ENCODE results near the gene JOSD1.
A peak's percentile ranks its signal among the peaks of the same experiment; 100 is the strongest.

JOSD1 gene

GRCh38 chr22:38699143-38699542 is 1.6 kb downstream of the JOSD1 start:
- in situ Hi-C loops (cut with HindIII; ENCODE audit: low pct_ligation_motif_present, low pct_unique_long_range_greater_than_20kb, low sequenced_read_pairs): no loop called here
- no peak for DNase-seq

GRCh38 chr22:38698407-38699094 is 2.2 kb downstream of the JOSD1 start:
- in situ Hi-C loops (cut with HindIII; ENCODE audit: low pct_ligation_motif_present, low pct_unique_long_range_greater_than_20kb, low sequenced_read_pairs): no loop called here

DNA sequence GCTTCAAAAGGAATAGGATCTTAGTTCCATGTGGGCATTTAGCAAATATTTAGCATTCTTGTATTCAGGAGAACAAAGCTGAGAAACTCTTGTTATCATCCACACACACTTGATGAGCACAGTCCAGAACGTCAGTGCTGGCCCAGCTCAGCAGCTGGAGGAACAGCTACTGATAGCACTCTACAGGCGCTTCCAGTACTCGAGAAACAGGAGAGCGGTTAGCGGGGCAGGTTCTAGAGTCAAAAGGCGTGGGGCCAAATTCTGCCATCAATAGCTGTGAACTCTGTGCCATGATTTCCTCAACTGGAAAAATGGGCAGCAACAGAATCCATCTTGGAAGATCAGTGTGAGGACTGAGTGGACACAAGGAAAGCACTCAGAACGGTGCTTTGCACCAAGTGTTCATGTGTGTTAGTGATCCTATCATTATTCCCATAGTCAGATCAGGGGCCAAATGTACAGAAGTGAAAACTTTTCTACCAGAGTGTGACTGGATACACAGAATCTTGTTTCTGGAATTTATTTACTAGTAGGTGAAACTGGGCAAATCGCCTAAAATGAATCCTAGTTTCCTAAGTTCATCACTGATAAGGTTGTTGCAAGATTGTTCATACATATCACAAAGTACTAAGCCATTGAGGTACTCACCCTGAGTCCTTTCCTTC is 3.2 kb downstream of the JOSD1 start:
- DNase-seq: no peak
- in situ Hi-C loops (cut with HindIII; ENCODE audit: low pct_ligation_motif_present, low pct_unique_long_range_greater_than_20kb, low sequenced_read_pairs): no loop called here

More at GRCh38 chr22:38698407-38699094, 2.2 kb downstream of the JOSD1 start:
- DNase-seq: no peak

DNA sequence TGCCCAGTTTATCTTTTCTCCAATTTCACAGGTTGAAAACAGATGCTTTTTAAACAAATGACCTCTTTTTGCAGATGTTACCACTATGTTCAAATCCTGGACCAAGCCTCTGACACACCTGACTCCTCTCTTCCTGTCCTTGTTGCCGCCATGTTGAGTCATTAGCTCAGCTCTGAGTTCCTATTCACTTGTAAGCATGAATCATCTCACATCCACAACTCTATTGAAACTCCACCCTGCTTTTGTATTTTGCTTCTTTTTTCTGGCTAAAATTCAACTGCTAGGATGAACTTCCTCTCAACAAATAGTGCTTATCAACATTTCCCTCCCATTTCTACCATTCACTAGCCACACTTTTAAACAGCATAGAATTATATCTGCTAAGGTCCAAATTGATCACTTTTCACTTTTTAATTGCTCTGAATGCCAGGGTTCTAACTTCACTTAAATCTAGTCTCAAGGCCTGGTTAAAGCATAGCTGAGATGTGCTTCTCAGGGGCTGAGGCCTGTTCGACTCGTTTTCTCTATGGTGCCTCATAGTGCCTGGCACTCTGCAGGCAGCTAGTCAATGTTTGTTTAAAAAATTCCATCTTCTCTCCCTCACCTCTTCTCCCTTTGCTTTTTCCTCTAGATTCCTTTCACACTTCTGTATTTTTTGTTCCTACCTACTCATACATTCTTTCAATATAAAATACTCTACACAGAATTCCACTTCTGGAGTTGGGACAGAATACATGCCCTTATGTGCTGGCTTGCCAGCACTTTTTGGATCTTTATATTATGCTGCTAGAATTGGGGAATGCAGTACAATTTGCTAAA is 3.9 kb downstream of the JOSD1 start:
- in situ Hi-C loops (cut with HindIII; ENCODE audit: low pct_ligation_motif_present, low pct_unique_long_range_greater_than_20kb, low sequenced_read_pairs): no loop called here
- peak; percentile 68 for DNase-seq

DNA sequence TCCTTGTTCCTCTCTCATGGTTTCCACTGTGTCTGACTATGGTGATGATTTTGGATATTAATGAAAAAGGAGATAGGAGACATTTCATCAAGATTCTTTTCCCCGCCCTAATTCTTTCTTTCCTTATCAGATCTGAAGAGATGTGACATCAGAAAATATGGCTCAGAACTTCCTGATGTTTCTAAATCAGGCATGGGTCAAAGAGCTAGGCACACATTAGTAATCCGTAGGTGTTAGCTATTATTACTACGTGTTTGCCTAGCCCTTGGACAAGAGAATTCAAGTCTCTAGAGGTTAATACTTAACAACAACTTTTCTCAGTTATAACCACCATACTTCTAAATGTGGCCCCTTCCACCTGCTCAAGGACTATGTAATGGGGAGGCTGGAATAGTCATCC is 5.8 kb downstream of the JOSD1 start:
- DNase-seq: no peak
- in situ Hi-C loops (cut with HindIII; ENCODE audit: low pct_ligation_motif_present, low pct_unique_long_range_greater_than_20kb, low sequenced_read_pairs): no loop called here

GRCh38 chr22:38694049-38694448 is 6.7 kb downstream of the JOSD1 start:
- DNase-seq: no peak
- in situ Hi-C loops (cut with HindIII; ENCODE audit: low pct_ligation_motif_present, low pct_unique_long_range_greater_than_20kb, low sequenced_read_pairs): no loop called here

DNA sequence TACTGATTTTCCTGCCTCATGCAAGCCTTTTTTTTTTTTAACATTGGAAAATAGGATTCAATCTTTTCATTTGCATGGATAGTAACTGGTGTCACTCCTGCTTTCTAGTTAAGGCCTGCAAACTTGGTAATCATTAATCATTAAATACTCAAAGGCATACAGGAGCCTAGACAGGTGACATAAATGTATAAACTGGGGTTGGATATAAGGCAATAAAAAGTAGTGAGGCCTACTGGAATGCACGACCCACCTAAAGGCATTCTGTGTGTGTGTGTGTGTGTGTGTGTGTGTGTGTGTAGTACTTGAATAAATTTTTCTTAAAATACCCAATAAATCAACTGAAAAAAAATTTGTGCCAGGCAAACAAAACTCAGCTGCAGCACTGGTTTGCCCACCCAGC is 11.1 kb downstream of the JOSD1 start:
- in situ Hi-C loops (cut with HindIII; ENCODE audit: low pct_ligation_motif_present, low pct_unique_long_range_greater_than_20kb, low sequenced_read_pairs): no loop called here
- no peak for DNase-seq

GRCh38 chr22:38685761-38686160 is 15.0 kb downstream of the JOSD1 start:
- DNase-seq: no peak
- in situ Hi-C loops (cut with HindIII; ENCODE audit: low pct_ligation_motif_present, low pct_unique_long_range_greater_than_20kb, low sequenced_read_pairs): no loop called here

- in situ Hi-C loops (cut with HindIII; ENCODE audit: low pct_ligation_motif_present, low pct_unique_long_range_greater_than_20kb, low sequenced_read_pairs): no loop called here
- DNase-seq: no peak
Measured at GRCh38 chr22:38684895-38685294, 15.8 kb downstream of the JOSD1 start.

DNA sequence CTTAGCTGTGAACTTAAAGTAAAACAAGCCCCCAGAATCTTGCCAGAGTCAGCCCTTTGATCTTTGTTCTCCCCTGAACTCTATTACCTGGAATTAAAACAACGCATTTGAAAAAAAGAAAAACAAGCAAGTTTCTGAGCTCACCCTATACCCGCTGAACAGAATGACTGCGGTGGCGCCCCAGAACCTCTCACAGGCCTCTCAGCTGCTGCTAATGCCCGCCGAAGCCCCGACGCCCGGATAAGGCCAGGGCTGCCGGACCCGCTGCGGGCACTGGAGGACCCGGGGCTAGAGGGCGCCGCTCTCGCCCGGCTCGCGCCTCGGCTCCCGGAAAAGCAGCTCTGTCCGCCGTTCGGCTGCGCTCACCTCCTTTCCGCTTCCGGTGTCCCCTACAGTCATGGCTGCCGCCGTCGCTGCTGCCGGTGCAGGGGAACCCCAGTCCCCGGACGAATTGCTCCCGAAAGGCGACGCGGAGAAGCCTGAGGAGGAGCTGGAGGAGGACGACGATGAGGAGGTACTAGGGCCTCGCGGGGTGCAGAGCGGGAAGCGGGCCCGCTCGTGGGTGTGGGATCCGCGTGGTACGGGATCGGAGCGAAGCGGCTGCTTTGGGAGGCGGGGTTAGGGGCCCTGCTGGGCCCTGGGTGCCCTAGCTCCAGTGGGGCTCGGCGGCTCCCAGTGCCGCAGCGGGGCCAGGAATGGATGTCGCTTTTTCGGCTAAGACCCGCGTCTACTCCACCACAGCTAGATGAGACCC is 19.0 kb downstream of the JOSD1 start, which contains the start of gene TOMM22:
Gene TOMM22 (plus strand): TSS at position 376 of the 754 bp plus-strand sequence. CDS start 22 bp downstream, at position 398.
- DNase-seq: peak; percentile 85
- in situ Hi-C loops (cut with HindIII; ENCODE audit: low pct_ligation_motif_present, low pct_unique_long_range_greater_than_20kb, low sequenced_read_pairs): no loop called here

GRCh38 chr22:38675833-38676232 is 24.9 kb downstream of the JOSD1 start:
- no peak for DNase-seq
- in situ Hi-C loops (cut with HindIII; ENCODE audit: low pct_ligation_motif_present, low pct_unique_long_range_greater_than_20kb, low sequenced_read_pairs): no loop called here

DNA sequence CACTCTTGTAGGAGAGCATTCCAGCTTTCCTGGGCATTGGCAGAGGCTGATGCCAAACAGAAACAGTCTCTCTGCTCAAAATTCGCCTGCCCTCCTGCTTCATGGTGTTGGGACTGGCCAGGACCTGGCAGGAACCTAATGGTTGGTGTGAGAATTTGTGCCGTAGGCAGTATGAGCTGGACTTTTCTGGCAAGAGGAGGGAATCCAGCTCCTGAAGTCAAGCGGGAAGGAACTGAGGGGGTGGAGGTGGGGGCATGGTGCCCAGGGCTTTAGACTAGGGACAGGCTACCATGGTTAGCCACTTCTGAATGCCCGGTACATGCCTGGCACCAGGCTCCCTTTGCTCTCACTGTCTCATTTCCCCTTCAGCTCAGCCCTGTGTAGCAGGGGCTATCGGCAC is 25.9 kb downstream of the JOSD1 start:
- in situ Hi-C loops (cut with HindIII; ENCODE audit: low pct_ligation_motif_present, low pct_unique_long_range_greater_than_20kb, low sequenced_read_pairs): no loop called here
- no peak for DNase-seq

GRCh38 chr22:38657045-38657909 is 43.5 kb downstream of the JOSD1 start:
- in situ Hi-C loops (cut with HindIII; ENCODE audit: low pct_ligation_motif_present, low pct_unique_long_range_greater_than_20kb, low sequenced_read_pairs): no loop called here
- DNase-seq: peak; percentile 33

DNA sequence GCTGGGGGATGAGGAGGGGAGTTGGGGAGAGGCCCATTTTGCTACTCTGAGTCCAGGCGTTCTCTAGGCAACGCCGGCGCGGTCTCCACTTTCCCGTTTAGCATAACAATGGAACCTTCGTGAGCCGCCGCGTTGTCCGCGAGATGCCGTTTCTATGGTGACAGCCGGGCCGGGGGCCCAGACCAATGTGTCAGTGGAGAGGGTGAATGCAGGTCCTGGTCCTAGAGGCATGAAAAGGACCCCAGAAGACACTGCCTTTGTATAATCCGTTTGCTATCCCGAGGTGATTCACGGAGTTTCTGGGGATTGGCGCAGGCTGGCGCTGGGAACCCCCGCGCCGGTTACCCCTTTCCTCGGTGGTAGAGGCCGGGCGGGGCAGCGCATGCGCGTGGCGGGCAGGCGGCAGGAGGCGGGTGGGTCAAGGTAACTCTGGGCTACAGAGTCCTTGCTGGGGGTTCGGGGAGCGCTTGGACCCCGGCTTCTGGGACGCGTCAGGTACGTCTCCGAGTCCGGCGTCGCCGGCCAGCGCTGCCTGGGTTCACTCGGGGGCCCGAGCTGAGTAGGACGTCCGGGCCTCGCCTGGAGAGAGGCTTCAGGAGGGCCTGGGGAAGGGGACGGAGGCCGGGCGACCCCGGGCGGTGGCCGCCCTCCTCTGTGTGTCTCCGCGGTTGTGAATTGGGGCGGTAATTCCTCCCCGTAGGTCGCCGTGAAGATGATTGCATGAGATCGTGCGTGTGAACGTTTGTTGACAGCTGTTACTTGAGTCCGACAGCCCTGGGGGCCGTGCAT is 44.3 kb downstream of the JOSD1 start, which contains the start of the genes CBY1 and FAM227A:
Gene CBY1 (plus strand): TSS at position 383 of the 789 bp plus-strand sequence. CDS start 11,417 bp downstream, outside the sequence.
Gene FAM227A (minus strand): TSS at position 137 of the 789 bp plus-strand sequence. CDS start 6,224 bp downstream, outside the sequence.
- peak; percentile 85 for DNase-seq
- in situ Hi-C loops (cut with HindIII; ENCODE audit: low pct_ligation_motif_present, low pct_unique_long_range_greater_than_20kb, low sequenced_read_pairs): no loop called here

DNA sequence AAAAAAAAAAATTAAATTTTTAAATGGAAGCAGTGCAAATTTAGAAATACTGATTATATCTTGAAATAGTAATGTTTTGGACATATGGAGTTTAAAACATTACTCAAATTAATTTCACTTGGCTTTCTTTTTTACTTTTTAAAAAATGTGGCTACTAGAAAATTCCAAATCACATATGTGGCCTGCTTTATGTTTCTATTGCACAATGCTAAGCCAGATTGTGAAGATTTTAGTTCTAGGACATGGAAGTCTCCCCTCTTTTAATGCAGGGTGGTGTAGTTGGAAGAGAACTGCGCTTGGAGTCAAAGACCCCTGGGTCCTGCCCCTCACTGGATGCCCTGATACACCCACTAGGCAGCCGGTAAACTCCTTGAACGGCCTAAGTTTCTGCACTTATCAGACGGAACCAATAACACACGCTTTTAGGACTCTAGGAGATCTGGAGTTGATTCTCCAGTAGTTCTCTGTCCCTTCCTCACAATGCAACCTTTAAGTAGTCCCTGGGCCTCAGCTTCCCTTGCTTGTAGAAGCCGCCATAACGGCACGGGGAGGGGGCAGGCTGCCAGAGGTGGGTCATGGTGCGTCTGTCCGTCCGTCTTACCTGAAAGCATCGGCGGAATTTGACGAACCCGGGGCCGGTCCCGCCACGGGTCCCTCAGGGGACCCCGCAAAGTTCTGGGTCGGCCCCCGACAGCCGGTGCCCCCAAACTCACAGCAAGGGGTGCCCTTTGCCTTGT is 45.1 kb downstream of the JOSD1 start:
- in situ Hi-C loops (cut with HindIII; ENCODE audit: low pct_ligation_motif_present, low pct_unique_long_range_greater_than_20kb, low sequenced_read_pairs): no loop called here
- DNase-seq: peak; percentile 18

DNA sequence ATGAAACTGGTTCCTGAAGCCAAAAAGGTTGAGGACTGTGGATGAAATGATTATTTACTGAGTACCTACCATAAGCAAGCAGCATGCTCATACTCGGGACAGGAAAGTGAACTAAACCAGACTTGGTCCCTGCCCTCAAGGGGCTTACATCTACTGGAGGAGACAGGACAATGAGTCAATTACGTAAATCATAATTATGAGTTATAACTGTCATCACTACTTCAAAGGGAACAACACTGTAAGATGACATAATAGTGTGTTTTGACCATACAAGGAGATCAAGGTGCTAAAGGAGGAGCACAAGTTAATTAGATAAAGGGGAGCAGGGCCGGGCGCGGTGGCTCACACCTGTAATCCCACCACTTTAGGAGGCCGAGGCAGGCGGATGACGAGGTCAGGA is 47.0 kb downstream of the JOSD1 start:
- DNase-seq: no peak
- in situ Hi-C loops (cut with HindIII; ENCODE audit: low pct_ligation_motif_present, low pct_unique_long_range_greater_than_20kb, low sequenced_read_pairs): no loop called here

Data from ACHN (cell line).